GM21576 (cell line): Measurements from ENCODE around the gene GNAQ.
"Not testable (repeated sequence)": the region's sequence is repeated elsewhere in the genome, so short reads cannot be mapped to it uniquely, and the experiment has no call there.

Source experiments
- ATAC-seq: cut with Tn5 transposase; IDR thresholded peaks from one replicate; pipeline ENCODE4 v1.9.1; 2021; ENCODE audit warnings: mild to moderate bottlenecking, moderate library complexity; ENCODE audit not compliant: unreplicated experiment

The GNAQ gene

GRCh38 chr9:77798140-77798539, 233.5 kb downstream of the GNAQ start:
- no peak for ATAC-seq

GRCh38 chr9:77794985-77795384, 236.6 kb downstream of the GNAQ start:
- ATAC-seq: no peak

- ATAC-seq: no peak
Observed at GRCh38 chr9:77793849-77794248, 237.8 kb downstream of the GNAQ start.

- no peak for ATAC-seq
Observed at GRCh38 chr9:77789891-77790290, 241.7 kb downstream of the GNAQ start.

GRCh38 chr9:77785341-77785740, 246.3 kb downstream of the GNAQ start:
- no peak for ATAC-seq

GRCh38 chr9:77783518-77783917, 248.1 kb downstream of the GNAQ start:
- no peak for ATAC-seq

GRCh38 chr9:77779010-77779409, 252.6 kb downstream of the GNAQ start:
- ATAC-seq: no peak

GRCh38 chr9:77773381-77773780, 258.2 kb downstream of the GNAQ start:
- ATAC-seq: no peak

- ATAC-seq: no peak
Observed at GRCh38 chr9:77772646-77773045, 259.0 kb downstream of the GNAQ start.

GRCh38 chr9:77771171-77771570, 260.4 kb downstream of the GNAQ start:
- no peak for ATAC-seq

GRCh38 chr9:77770340-77770739, 261.3 kb downstream of the GNAQ start:
- no peak for ATAC-seq

GRCh38 chr9:77769246-77769645, 262.4 kb downstream of the GNAQ start:
- no peak for ATAC-seq

- no peak for ATAC-seq
Observed at GRCh38 chr9:77766587-77766986, 265.0 kb downstream of the GNAQ start.

GRCh38 chr9:77765781-77766259, 265.8 kb downstream of the GNAQ start:
- no peak for ATAC-seq

GRCh38 chr9:77764894-77765780, 266.5 kb downstream of the GNAQ start:
- ATAC-seq: no peak

- ATAC-seq: no peak
Observed at GRCh38 chr9:77763566-77763965, 268.0 kb downstream of the GNAQ start.

GRCh38 chr9:77760919-77761318, 270.7 kb downstream of the GNAQ start:
- not testable (repeated sequence) for ATAC-seq

GRCh38 chr9:77759391-77759790, 272.2 kb downstream of the GNAQ start:
- no peak for ATAC-seq

GRCh38 chr9:77756449-77756848, 275.2 kb downstream of the GNAQ start:
- ATAC-seq: no peak

GRCh38 chr9:77753180-77753579, 278.4 kb downstream of the GNAQ start:
- ATAC-seq: no peak

GRCh38 chr9:77752554-77752953, 279.1 kb downstream of the GNAQ start:
- no peak for ATAC-seq

GRCh38 chr9:77751341-77752091, 280.1 kb downstream of the GNAQ start:
- no peak for ATAC-seq
